ENCODE data around the gene CDCA5.

Gene CDCA5

GRCh38 chr11:65083834-65084597, at the start of gene CDCA5, which contains the start of gene ZFPL1:
Gene CDCA5, minus strand, starts transcription at chr11:65084040. Its CDS starts 62 bp downstream, at chr11:65083978.
Gene ZFPL1, plus strand, starts transcription at chr11:65084222. Its CDS starts 477 bp downstream, at chr11:65084699.
- DNase-seq = peak; percentile 99

GRCh38 chr11:65132988-65133700, 49.3 kb upstream of the CDCA5 start:
- no peak for DNase-seq

GRCh38 chr11:65132238-65132987, 48.6 kb upstream of the CDCA5 start:
- DNase-seq = no peak

GRCh38 chr11:65131895-65132237, 48.0 kb upstream of the CDCA5 start:
- no peak for DNase-seq

- no peak for DNase-seq
These were observed 47.6 kb upstream of the CDCA5 start for GRCh38 chr11:65131417-65131776.

GRCh38 chr11:65130631-65131416, 47.0 kb upstream of the CDCA5 start:
- DNase-seq = no peak

- DNase-seq = no peak
These were observed 46.0 kb upstream of the CDCA5 start for GRCh38 chr11:65129649-65130441.

- DNase-seq = no peak
These were observed 44.6 kb upstream of the CDCA5 start for GRCh38 chr11:65128182-65129145.

GRCh38 chr11:65127473-65128181, 43.8 kb upstream of the CDCA5 start:
- no peak for DNase-seq

GRCh38 chr11:65126624-65127274, 42.9 kb upstream of the CDCA5 start:
- DNase-seq = no peak

- no peak for DNase-seq
These were observed 41.6 kb upstream of the CDCA5 start for GRCh38 chr11:65125197-65126056.

- no peak for DNase-seq
These were observed 40.8 kb upstream of the CDCA5 start for GRCh38 chr11:65124480-65125196.

GRCh38 chr11:65121865-65122696, 38.2 kb upstream of the CDCA5 start, which contains the start of the genes FAU and MRPL49:
Gene FAU, minus strand, starts transcription at chr11:65122134. Its CDS starts 321 bp downstream, at chr11:65121813.
Gene MRPL49, plus strand, starts transcription at chr11:65122321. Its CDS starts 26 bp downstream, at chr11:65122347.
- DNase-seq = peak; percentile 98

- DNase-seq = no peak
These were observed 37.6 kb upstream of the CDCA5 start for GRCh38 chr11:65121447-65121864.

- no peak for DNase-seq
These were observed 37.0 kb upstream of the CDCA5 start for GRCh38 chr11:65120831-65121230.

GRCh38 chr11:65119670-65119995, 35.8 kb upstream of the CDCA5 start:
- no peak for DNase-seq

Data from activated CD8-positive, alpha-beta memory T cell treated with anti-CD3 and anti-CD28 coated beads, Interleukin-2, amount 50 U/mL, for 48 hours (primary cell).